Astrocyte (in vitro differentiated cells and primary cell): ENCODE results near the gene GNB1. TPM values are rescaled to one million over a fixed set of nuclear protein-coding genes. Genes with fewer than 3 reads are reported as not detected.

ENCODE experiments used
- DNase-seq: peaks from one replicate; pipeline ENCODE4 v3.0.0-alpha.2; 2010; ENCODE audit warnings: low read depth
- FAIRE-seq: peaks from 2 replicates; lab custom pipeline; 2011; peaks lifted over from hg19 to GRCh38; lab: Jason Lieb, UNC
- H2AFZ ChIP-seq: 2 replicates; pipeline ENCODE4 v1.6.0; 2012; ENCODE audit warnings: low read depth, low read length, inconsistent platforms
- H3K27ac ChIP-seq: 2 replicates; pipeline ENCODE4 v1.5.1; 2011; ENCODE audit warnings: low read depth, low read length, inconsistent platforms
- H3K27me3 ChIP-seq: 2 replicates; pipeline ENCODE4 v1.6.0; 2011; ENCODE audit warnings: low read length, inconsistent platforms; ENCODE audit not compliant: insufficient read depth
- H3K36me3 ChIP-seq: 2 replicates; pipeline ENCODE4 v1.5.1; 2011; ENCODE audit warnings: low read length, inconsistent platforms; ENCODE audit not compliant: insufficient read depth
- H3K4me1 ChIP-seq: 2 replicates; pipeline ENCODE4 v1.5.1; 2011; ENCODE audit warnings: low read length, inconsistent platforms; ENCODE audit not compliant: insufficient read depth
- H3K4me2 ChIP-seq: 2 replicates; pipeline ENCODE4 v1.6.0; 2012; ENCODE audit warnings: low read length, inconsistent platforms
- H3K4me3 ChIP-seq: 2 replicates; pipeline ENCODE4 v1.5.1; 2011; ENCODE audit warnings: low read depth, mild to moderate bottlenecking, low read length, inconsistent platforms; ENCODE audit not compliant: insufficient read depth
- H3K79me2 ChIP-seq: 2 replicates; pipeline ENCODE4 v1.6.0; 2012; ENCODE audit warnings: mild to moderate bottlenecking, low read length, inconsistent platforms; ENCODE audit not compliant: insufficient read depth
- H3K9ac ChIP-seq: 2 replicates; pipeline ENCODE4 v1.6.0; 2012; ENCODE audit warnings: mild to moderate bottlenecking, low read length, inconsistent platforms
- H3K9me3 ChIP-seq: 2 replicates; pipeline ENCODE4 v1.5.1; 2012; ENCODE audit warnings: low read depth, mild to moderate bottlenecking, low read length, inconsistent platforms; ENCODE audit not compliant: insufficient read depth
- H4K20me1 ChIP-seq: 2 replicates; pipeline ENCODE4 v1.6.0; 2012; ENCODE audit warnings: low read length, inconsistent platforms; ENCODE audit not compliant: insufficient read depth
- H3K27ac Mint-ChIP-seq: one replicate; pipeline ENCODE4 v1.8.0; 2021; ENCODE audit warnings: mild to moderate bottlenecking, mixed read lengths; ENCODE audit not compliant: unreplicated experiment
- H3K27me3 Mint-ChIP-seq: one replicate; pipeline ENCODE4 v1.8.0; 2021; ENCODE audit warnings: low read depth, mixed read lengths; ENCODE audit not compliant: unreplicated experiment
- H3K36me3 Mint-ChIP-seq: one replicate; pipeline ENCODE4 v1.8.0; 2021; ENCODE audit warnings: low read depth, mixed read lengths; ENCODE audit not compliant: unreplicated experiment
- H3K4me1 Mint-ChIP-seq: one replicate; pipeline ENCODE4 v1.8.0; 2021; ENCODE audit warnings: low read depth, mixed read lengths; ENCODE audit not compliant: unreplicated experiment
- H3K4me3 Mint-ChIP-seq: one replicate; pipeline ENCODE4 v1.8.0; 2021; ENCODE audit warnings: mild to moderate bottlenecking, moderate library complexity, mixed read lengths; ENCODE audit not compliant: unreplicated experiment
- H3K9me3 Mint-ChIP-seq: one replicate; pipeline ENCODE4 v1.8.0; 2021; ENCODE audit warnings: mild to moderate bottlenecking, mixed read lengths; ENCODE audit not compliant: unreplicated experiment
- CTCF ChIP-seq: IDR thresholded peaks from 2 replicates; pipeline ENCODE4 v1.5.1; 2011; ENCODE audit warnings: low read depth, mild to moderate bottlenecking, inconsistent platforms, low read length, moderate library complexity; ENCODE audit not compliant: insufficient read depth
- EZH2 ChIP-seq: IDR thresholded peaks from 2 replicates; pipeline ENCODE4 v1.6.1; 2012; ENCODE audit warnings: mild to moderate bottlenecking, low read length, inconsistent platforms; ENCODE audit not compliant: insufficient read depth
- total RNA-seq: library from RNA; stranded (reverse); gene quantifications from 2 replicates; pipeline ENCODE4 v1.2.1, GENCODE V29; 2021

Gene GNB1
- total RNA-seq, 1 donor from 2014 or later, result 602 TPM

- Mint-ChIP-seq H3K27me3 (no peaks in the 10 kb centered on the region), H3K4me3 (no peak overlapping the region), H3K4me1 (no peaks in the 10 kb centered on the region)
Measured at GRCh38 chr1:1754051-1754815, 136.7 kb downstream of the GNB1 start.

GRCh38 chr1:1753607-1754005 is 137.3 kb downstream of the GNB1 start:
- no peak for DNase-seq
- TF ChIP-seq EZH2, result no peak
- TF ChIP-seq CTCF, result no peak
- Histone ChIP-seq H3K27ac (no peak overlapping the region), H3K9ac (no peak overlapping the region), H3K4me1 (no peaks in the 10 kb centered on the region), H3K4me2 (no peak overlapping the region), H3K36me3 (peaks cover 4% of the 10 kb centered on the region), H3K4me3 (no peak overlapping the region), H3K9me3 (no peaks in the 10 kb centered on the region), H4K20me1 (peaks cover 13% of the 10 kb centered on the region), H2AFZ (no peak overlapping the region), H3K27me3 (no peaks in the 10 kb centered on the region), H3K79me2 (peaks cover 9% of the 10 kb centered on the region)
- Mint-ChIP-seq H3K4me1 (no peaks in the 10 kb centered on the region), H3K27ac (no peak overlapping the region), H3K36me3 (peaks cover 16% of the 10 kb centered on the region), H3K4me3 (no peak overlapping the region), H3K9me3 (no peaks in the 10 kb centered on the region), H3K27me3 (no peaks in the 10 kb centered on the region)
- FAIRE-seq, result no peak

More at GRCh38 chr1:1754051-1754815, 136.7 kb downstream of the GNB1 start:
- H3K27me3 ChIP-seq, result no peaks in the 10 kb centered on the region
- H2AFZ ChIP-seq, result no peak overlapping the region
- H3K4me1 ChIP-seq, result no peaks in the 10 kb centered on the region
- H3K27ac Mint-ChIP-seq, result no peak overlapping the region
- DNase-seq (no peak), FAIRE-seq (no peak)
- no peak overlapping the region for H3K4me3 ChIP-seq
- H3K4me2 ChIP-seq, result no peak overlapping the region
- peaks cover 17% of the 10 kb centered on the region for H4K20me1 ChIP-seq
- peaks cover 15% of the 10 kb centered on the region for H3K79me2 ChIP-seq
- no peaks in the 10 kb centered on the region for H3K9me3 Mint-ChIP-seq
- no peak overlapping the region for H3K27ac ChIP-seq
- H3K9ac ChIP-seq, result no peak overlapping the region
- peaks cover 18% of the 10 kb centered on the region for H3K36me3 Mint-ChIP-seq
- H3K9me3 ChIP-seq, result no peaks in the 10 kb centered on the region
- H3K36me3 ChIP-seq, result peaks cover 4% of the 10 kb centered on the region
- TF ChIP-seq EZH2 (no peak), CTCF (no peak)
